Cerebellar nuclear complex (tissue), 1 donor: Measurements from ENCODE around the gene KIF17.

ENCODE experiments used
- DNase-seq, 2 experiments: peaks; one replicate each; lab custom pipeline; 2025; lab: John Stamatoyannopoulos, UW

KIF17 gene

DNA sequence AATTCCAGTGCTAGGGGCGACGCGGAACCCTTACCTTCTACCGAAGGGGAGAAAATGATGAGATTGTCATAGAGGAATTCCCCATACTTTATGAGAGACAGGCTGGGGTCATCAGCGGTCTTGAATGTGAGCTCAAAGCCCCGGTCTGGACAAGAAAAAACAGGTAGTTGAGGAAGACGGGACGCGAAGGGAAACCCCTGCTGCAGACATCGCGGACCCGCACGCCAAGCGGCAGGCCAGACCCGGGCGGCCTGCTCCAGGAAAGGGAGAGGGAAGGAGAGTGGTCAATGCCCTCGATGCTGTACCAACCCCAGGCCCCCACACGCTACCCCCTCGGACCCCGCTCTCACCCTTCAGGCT lies 57.0 kb downstream of the KIF17 start:
- DNase-seq: no peak

DNA sequence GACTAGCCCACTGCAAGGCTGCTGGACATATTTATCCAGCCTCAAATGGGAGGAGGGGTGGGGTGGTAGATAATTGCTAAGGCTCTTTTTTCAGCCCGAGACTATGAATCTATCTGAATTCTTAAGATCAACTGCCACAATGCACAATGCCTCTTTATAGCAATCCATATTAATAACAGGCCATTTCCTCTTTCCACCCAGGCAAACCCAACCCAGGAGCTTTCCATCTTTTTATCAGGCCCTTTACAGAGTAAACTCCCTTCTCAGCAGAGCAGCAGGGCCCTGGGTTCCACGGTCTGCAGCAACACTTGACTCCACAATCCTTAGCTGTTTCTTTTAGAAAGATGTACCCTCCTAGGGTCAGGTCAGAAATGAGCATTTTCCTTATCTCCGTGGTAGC lies 57.4 kb downstream of the KIF17 start:
- DNase-seq: no peak

DNA sequence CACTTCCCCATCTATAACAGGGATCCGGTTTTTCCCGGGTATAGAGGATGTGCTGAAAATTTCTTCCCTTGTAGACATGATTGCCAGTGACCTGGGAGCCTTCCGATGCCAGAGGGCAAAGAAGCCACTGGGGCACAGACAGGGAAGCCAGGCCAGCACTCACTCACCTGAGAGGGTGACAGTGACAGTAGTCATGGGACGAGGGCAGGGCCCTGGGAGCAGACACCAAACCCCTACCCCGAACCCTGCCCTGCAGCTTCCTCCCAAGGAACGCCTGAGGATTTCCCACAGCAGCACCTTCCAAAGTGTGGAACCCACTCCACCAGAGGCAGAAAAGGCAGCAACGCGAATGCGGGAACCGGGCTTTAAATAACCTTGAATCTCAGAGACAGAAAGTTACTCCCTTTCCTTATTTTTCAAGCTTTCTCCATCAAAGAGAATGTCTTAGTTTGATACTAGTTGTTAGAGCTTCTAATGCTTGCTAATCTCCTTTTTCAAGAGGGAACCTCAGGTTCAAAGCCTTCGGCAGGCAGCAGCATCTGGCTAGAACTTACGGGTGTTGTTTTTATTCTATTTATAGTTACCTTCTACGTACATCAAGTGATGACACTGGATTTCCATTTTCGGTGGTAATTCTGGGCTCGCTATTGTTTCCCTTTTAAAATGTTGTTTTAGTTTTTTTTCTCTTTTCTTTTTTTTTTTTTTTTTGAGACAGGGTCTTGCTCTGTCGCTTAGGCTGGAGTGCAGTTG lies 59.5 kb downstream of the KIF17 start:
- no peak for DNase-seq

DNA sequence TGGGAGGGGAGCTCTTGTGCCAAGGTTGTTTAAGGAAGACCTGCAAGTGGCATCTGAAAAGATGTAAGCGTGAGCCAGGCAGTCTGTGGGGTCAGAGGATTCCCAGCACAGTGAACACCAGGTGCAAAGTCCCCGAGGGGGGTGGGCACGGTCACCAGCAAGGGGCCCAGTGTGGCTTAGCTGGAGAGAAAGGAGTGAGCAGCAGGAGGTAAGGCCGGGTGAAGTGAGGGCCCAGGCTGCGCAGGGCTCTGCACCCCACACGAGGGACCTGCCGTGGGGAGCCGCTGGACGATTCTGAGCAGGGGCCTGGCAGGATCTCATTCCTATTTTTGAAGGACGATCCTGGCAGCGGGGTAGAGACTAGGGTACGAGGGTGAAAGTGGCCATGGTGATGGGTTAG lies 60.8 kb downstream of the KIF17 start:
- no peak for DNase-seq

DNA sequence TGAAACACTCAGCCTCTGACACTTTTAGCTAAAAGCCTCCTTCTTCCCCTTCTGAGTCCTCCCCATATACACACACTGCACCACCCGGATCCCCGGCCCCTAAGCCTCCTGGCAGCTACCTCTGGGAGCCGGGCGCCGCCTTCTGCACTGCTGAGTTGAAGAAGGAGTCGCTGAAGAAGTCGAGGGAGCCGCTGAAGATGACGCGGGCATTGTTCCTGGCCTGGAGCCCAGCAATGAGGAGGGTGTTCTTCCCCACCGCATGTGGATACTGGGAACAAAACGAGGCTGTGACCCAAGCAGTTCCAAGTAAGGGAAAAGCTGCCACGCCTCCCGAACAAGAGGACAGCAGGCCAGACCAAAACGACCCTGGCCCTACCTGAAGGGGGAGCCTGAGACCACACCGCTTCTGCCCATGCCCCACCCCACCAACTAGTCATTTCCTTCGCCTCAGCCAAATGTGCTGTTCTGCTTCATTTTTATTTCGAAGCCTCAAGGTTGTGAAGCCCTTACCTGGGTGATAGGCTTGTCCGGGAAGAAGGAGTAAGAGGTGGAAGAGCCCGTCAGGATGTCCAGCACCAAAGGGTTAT lies 63.6 kb downstream of the KIF17 start:
- DNase-seq: no peak

DNA sequence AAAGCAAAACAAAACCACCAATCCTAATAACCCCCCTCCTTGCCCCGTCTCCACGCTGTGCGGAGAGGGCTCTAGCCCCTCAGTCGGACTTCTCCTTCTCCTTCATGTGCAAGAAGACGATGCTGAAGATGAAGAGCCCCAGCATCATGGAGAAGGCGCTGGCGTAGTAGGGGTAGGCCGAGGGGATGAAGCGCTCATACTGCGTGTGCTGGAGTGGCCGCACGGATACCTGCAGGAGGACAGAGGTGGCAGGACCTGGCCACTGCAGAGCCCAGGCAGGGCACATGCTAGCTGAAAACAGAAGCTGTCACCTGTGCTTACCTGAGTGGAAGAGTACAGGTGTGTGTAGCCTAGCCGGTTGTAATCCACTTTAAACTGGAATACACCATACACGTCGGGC lies 65.5 kb downstream of the KIF17 start:
- DNase-seq: no peak

DNA sequence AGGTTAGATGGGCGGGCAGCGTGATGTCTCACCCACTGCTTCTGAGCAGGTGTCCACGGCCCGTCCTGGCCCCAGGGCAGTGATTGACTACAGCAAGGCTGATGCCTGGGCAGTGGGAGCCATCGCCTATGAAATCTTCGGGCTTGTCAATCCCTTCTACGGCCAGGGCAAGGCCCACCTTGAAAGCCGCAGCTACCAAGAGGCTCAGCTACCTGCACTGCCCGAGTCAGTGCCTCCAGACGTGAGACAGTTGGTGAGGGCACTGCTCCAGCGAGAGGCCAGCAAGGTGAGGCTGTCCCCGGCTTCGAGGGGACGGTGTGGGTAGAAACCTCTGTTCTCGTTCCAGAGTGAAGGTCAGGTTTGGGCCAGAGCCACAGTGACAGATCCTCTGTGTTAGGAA lies 68.9 kb downstream of the KIF17 start:
- DNase-seq: no peak

DNA sequence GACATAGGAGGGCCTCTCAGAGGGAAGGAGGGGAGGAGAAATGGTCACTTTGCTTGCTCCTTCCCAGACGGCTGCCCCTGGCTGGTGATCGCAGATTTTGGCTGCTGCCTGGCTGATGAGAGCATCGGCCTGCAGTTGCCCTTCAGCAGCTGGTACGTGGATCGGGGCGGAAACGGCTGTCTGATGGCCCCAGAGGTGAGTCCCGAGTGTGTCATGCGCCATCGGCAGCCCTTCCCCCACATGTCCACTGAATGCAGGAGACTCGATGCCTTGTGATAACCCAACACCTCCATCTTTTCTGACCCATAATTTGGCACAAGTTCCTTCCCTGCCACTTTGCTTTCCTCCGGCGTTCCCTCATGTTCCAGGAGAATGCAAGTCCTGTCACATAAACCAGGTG lies 69.4 kb downstream of the KIF17 start:
- no peak for DNase-seq

DNA sequence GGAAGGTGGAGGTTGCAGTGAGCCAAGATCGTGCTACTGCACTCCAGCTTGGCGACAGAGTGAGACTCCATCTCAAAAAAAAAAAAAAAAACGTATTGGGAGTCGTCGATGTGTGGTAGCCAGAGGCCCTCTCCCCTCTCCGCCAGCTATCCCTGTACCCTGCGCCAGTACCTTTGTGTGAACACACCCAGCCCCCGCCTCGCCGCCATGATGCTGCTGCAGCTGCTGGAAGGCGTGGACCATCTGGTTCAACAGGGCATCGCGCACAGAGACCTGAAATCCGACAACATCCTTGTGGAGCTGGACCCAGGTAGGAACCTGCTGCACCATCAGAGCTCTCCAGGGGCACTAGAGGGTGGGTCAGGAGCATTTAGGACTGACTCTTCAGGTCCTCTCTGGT lies 72.4 kb downstream of the KIF17 start:
- DNase-seq: no peak

DNA sequence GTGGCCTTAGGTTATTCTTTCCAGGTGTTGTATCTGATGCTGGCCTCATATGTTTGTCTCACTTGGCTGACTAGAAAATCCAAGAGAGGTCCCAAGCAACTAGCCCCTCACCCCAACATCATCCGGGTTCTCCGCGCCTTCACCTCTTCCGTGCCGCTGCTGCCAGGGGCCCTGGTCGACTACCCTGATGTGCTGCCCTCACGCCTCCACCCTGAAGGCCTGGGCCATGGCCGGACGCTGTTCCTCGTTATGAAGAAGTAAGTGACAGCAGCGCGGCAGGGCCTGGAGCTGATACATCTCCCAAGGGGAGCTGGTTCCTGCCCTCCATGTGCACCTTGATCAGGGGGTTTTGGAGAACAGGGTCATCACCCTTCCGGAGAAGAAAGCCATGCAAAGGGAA lies 73.4 kb downstream of the KIF17 start:
- no peak for DNase-seq

DNA sequence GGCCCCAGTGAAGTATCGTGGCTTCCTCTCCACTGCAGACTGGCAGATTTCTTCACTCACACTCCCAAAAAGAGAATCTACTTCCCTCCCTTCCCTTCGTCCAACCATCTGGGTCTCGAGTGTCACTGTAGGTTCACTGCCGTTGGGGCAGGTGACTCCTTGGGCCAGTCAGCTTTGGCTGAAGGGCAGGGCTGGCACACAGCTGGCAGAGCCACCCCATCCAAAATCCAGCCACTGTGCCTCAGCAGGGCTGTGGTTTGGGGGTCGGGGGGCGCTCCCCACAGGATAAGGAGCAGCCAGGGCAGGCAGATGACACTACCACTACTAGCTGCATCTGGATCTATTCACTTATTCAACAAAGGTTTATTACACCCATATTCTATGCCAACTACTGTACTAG lies 74.7 kb downstream of the KIF17 start:
- no peak for DNase-seq

DNA sequence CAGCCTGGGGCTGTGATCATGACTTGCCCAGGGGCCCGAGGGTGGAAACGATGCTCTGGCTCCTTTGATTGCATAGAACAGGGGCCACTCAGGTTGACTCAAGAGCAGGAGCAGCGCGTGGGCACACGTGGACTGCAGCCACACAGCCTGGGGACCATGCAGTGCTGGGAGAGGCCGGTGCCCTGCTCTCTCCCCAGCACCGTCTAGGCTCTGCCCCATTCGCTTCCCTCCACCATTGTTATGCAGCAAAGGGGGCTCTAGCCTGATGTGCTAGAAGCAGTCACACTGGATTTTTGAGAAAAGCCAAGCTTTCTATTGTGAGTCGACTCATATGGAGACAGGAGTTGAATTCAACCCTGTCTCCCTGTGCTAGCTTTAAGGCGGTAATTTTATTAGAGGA lies 75.8 kb downstream of the KIF17 start:
- no peak for DNase-seq

DNA sequence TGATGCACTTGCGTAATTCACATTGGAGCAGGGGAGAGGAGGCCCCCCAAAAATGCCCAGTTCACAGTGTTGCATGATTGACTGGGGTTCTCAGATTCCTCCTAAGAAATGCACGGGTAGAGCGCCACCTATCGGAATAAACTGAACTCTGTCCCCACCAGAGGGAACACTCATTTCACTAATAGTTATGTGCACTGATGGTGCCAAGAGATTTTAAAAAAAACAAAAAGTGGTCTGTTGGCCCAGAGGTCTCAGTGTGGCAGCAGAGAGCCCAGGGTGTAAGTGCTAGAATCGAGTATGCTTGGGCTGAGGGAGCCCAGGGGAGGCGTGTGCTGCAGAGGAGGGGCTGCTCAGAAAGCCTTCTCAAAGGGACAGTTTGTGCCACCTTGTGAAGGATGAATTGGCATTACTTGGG lies 77.6 kb downstream of the KIF17 start:
- DNase-seq: peak in 1 of 2 experiments; percentile 2

DNA sequence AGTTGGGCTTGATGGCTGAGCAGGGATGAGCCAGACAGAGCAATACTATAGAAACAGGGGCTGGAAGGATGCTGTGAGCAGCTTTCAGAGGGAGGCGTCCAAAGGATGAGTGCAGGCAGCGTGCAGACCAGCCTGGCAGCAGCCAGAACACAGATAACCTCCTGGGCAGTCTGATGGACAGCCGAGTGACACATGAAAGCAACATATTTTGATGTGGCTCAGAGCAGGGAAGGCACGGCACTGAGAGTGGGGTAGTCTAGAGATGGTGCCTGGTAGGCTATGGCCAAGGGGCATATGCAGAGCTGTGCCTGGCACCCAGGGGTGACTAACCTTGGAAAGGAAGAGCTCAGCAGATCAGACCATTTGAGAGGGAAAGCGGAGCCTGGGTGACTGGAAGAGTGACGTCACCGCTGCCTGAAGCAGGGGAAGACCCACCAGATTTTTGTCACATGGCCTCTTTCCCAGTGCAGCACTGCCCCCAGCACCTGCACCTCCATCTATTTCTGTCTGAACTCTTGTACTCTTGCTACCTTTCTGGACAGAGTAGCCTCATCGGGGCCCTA lies 80.9 kb downstream of the KIF17 start:
- DNase-seq: no peak

DNA sequence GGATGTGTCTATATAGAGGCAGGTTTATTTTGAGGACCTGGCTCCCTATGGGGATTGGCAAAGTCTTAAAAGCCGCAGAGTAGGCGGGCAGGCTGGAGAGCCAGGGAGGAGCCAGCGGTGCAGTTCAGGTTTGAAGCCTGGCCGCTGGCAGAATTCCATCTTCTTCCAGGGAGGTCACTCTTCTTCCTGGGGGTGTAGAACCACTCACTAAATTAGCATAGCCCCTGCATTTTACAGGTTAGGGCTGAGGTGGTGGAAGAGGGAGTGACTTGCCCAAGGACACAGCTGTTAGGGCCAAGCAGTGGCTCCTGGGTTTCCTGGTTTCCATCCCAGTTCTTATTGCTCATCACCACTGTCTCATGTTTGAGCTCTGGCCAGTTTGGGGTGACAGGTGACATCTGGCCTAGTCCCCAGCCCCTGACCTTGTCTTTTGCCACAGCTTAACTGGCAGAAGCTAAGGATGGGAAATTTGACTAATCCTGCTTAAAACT lies 83.2 kb downstream of the KIF17 start:
- DNase-seq: no peak

DNA sequence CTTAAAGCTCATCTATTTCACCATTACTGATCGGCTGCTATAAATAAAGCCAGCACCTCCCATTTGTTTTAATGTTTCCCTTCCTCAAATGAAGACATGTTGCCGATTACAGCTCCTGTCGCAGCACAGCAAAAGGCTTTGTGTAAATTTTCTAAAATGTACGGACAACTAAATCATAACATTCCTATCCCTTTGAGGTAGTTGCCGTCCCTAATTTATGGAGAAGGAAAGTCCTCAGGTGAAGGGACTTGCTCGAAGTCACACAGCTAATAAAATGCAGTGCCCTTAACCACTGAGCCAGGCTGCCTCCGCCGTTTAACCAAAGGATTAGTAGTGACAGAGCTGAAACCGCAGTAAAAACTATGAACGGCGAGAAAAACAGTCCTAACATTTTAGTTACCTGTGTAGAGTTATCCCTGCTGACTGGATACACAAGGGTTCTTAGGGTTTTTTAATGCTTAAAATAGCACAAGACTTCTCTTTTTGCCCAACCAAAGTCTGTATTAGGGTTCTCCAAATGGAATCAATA lies 83.7 kb downstream of the KIF17 start:
- no peak for DNase-seq

DNA sequence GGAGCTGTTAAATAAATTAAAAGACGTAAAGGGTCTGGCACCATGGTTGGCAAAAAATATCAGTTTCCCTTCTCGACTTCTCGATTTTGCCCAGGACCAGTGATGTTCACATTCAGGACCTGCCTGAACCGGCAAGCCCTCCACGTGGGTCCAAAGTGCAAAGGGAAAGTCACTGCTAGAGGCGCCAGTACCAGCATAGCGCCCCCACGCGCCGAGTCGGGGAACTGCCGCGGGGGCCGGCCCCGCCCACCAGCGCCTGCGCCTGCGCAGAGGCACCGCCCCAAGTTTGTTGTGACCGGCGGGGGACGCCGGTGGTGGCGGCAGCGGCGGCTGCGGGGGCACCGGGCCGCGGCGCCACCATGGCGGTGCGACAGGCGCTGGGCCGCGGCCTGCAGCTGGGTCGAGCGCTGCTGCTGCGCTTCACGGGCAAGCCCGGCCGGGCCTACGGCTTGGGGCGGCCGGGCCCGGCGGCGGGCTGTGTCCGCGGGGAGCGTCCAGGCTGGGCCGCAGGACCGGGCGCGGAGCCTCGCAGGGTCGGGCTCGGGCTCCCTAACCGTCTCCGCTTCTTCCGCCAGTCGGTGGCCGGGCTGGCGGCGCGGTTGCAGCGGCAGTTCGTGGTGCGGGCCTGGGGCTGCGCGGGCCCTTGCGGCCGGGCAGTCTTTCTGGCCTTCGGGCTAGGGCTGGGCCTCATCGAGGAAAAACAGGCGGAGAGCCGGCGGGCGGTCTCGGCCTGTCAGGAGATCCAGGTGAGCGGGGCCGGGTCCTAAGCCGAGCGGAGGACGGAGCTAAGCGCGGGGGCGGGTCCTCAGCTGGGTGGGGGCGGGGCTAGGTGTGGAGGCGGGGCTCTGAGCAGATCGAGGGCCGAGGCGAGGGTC lies 84.4 kb downstream of the KIF17 start, which contains the start of gene PINK1:
Gene PINK1 (plus strand): TSS at position 269 of the 875 bp plus-strand sequence. CDS start 91 bp downstream, at position 360.
- peak in 1 of 2 experiments; percentile 21 for DNase-seq

DNA sequence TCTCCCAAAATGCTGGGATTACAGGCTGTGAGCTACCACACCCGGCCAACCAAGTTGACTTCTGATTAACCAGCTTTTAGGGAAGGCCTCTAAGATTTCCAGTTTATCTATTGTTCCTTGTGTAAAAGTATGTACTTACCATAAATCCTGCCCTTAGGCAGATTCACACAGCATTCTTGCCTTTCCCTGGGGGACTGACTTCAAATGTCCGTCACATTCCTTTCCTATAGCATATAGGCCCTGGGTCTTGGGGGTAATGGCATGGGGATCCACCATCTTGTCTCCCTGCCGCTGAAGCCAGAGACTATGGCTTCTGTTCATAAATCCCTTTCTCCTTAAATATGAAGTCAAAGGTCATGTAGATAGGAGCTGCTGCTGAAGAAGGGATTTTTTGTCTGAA lies 85.4 kb downstream of the KIF17 start:
- DNase-seq: no peak

DNA sequence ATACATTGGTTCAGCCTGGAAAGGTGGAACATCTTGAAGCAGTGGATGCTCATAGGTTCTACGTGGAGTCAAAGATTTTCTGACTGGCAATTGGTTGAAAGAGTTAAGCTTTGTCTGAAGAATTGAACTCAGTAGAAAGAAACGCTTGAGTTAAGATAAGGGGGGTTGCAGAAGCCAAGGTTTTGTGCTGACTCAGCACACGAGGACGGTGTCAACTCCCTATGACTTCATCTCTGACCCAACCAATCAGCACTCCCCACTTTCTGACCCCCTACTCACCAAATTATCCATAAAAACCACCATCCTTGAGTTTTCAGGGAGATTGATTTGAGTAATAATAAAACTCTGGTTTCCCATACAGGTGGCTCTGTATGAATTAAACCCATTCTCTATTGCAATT lies 87.1 kb downstream of the KIF17 start:
- DNase-seq: no peak

DNA sequence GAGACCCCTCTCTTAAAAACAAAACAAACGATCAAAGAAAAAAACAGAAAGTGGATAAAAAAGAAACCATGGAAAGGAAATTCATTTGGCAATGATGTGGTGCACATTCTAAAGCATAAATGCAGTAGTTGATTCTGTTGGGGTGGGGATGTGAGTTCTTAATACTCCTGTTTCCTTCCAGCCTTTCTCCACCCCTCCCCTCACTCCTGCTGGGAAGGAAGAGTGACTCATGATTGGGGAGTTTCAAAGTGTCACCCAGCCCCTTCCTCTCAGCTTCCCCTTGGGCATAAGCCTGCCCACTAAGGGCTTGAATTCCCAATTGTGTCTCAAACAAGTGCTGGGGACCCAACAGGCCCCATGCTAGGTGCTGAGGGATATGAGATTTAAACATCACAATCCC lies 91.3 kb downstream of the KIF17 start:
- DNase-seq: no peak

DNA sequence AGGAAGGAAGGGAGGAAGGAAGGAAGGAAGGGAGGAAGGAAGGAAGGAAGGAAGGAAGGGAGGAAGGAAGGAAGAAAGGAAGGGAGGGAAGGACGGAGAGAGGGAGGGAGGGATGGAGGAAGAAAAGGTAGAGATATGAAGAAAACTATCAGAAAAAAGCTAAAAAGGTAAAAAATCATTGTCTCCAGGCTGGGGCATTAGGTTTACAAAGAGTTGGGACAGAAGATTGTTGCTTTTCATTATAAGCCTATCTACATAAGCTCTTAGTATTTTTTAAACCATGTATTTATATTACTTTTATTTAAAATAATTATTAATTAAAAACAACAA lies 91.7 kb downstream of the KIF17 start:
- DNase-seq: no peak
